OCI-LY7 (cell line): ENCODE data around the gene PLCL1. TPM values are rescaled to one million over a fixed set of nuclear protein-coding genes. Genes with fewer than 3 reads are reported as not detected.

ENCODE experiments used
- BruUV-seq: library from RNA; stranded (reverse); fragments of 400-500 nt; replicated peaks from 2 replicates; lab custom pipeline; 2021; lab: Mats Ljungman, UMichigan
- CTCF ChIA-PET: fragments of 300-600 bp; sonication (Branson Sonifier 250); formaldehyde crosslinking; loops from one replicate; lab custom pipeline; 2022; ENCODE audit warnings: antibody characterized with exemption; ENCODE audit not compliant: unreplicated experiment; lab: Charles Lee
- POLR2A ChIA-PET: fragments of 300-600 bp; sonication (Branson Sonifier 250); formaldehyde crosslinking; loops from one replicate; lab custom pipeline; 2022; ENCODE audit warnings: antibody characterized with exemption; lab: Charles Lee
- DNase-seq: peaks from one replicate; pipeline ENCODE4 v3.0.0-alpha.2; 2015; ENCODE audit warnings: low spot score
- H2AFZ ChIP-seq: fragments of 200-600 bp; sonication (generic), shearing (Covaris generic); 2 replicates; pipeline ENCODE4 v1.6.1; 2014; ENCODE audit warnings: mild to moderate bottlenecking, antibody characterized with exemption, low read length, moderate library complexity
- H3K27ac ChIP-seq: fragments of 200-600 bp; sonication (generic); 2 replicates; pipeline ENCODE4 v1.5.1; 2014; ENCODE audit warnings: mixed run types, low read depth, mild to moderate bottlenecking, moderate library complexity, low read length, inconsistent platforms; ENCODE audit not compliant: poor library complexity, severe bottlenecking
- H3K36me3 ChIP-seq: fragments of 200-600 bp; sonication (generic); 2 replicates; pipeline ENCODE4 v1.6.1; 2014; ENCODE audit warnings: mild to moderate bottlenecking, antibody characterized with exemption, low read length, moderate library complexity, mixed read lengths; ENCODE audit not compliant: insufficient read depth
- H3K4me1 ChIP-seq: fragments of 200-600 bp; sonication (generic); 2 replicates; pipeline ENCODE4 v1.5.1; 2014; ENCODE audit warnings: mild to moderate bottlenecking, low read length; ENCODE audit not compliant: insufficient read depth, poor library complexity, severe bottlenecking
- H3K4me2 ChIP-seq: fragments of 200-600 bp; sonication (generic); 2 replicates; pipeline ENCODE4 v1.6.1; 2014; ENCODE audit warnings: mild to moderate bottlenecking, low read length
- H3K4me3 ChIP-seq: fragments of 200-600 bp; sonication (generic); 2 replicates; pipeline ENCODE4 v1.5.1; 2014; ENCODE audit warnings: mild to moderate bottlenecking, low read depth, low read length; ENCODE audit not compliant: poor library complexity, severe bottlenecking
- H3K79me2 ChIP-seq: fragments of 200-600 bp; sonication (generic); 2 replicates; pipeline ENCODE4 v1.6.1; 2016; ENCODE audit warnings: low read depth, mild to moderate bottlenecking, low read length, moderate library complexity, mixed read lengths; ENCODE audit not compliant: insufficient read depth
- H3K9me2 ChIP-seq: fragments of 200-600 bp; sonication (generic); 2 replicates; pipeline ENCODE4 v1.6.1; 2016; ENCODE audit warnings: mild to moderate bottlenecking, low read length, mixed read lengths; ENCODE audit not compliant: insufficient read depth
- H3K9me3 ChIP-seq: fragments of 200-600 bp; sonication (generic); 2 replicates; pipeline ENCODE4 v1.6.1; 2014; ENCODE audit warnings: mild to moderate bottlenecking, mixed run types, low read length, mixed read lengths
- H4K20me1 ChIP-seq: fragments of 200-600 bp; sonication (generic); 2 replicates; pipeline ENCODE4 v1.6.1; 2014; ENCODE audit warnings: mild to moderate bottlenecking, antibody characterized with exemption, low read length, moderate library complexity, mixed read lengths; ENCODE audit not compliant: insufficient read depth
- CTCF ChIP-seq: fragments of 200-600 bp; sonication (generic); conservative IDR thresholded peaks from 2 replicates; pipeline ENCODE4 v1.5.1; 2014; ENCODE audit warnings: mild to moderate bottlenecking, antibody characterized with exemption, low read length, moderate library complexity, mixed read lengths
- EZH2phosphoT487 ChIP-seq: fragments of 200-600 bp; sonication (generic); IDR thresholded peaks from 2 replicates; pipeline ENCODE4 v1.6.1; 2018; ENCODE audit warnings: low read depth, borderline replicate concordance, mild to moderate bottlenecking, mixed run types, antibody characterized with exemption, low read length, moderate library complexity, mixed read lengths
- intact Hi-C: fragments of 100-400 bp; cut with micrococcal nuclease; formaldehyde crosslinking; loops from one replicate; pipeline ENCODE4 v1.10.0; 2022; ENCODE audit not compliant: unreplicated experiment
- total RNA-seq, 2 experiments: library from RNA; depleted of rRNA in 1 of 2; stranded (reverse); fragments of >200 nt in 1 of 2; shearing (Covaris generic) in 1 of 2; gene quantifications; 2 replicates each; pipeline ENCODE4 v1.2.3, GENCODE V29; 2014 to 2022

The PLCL1 gene
- total RNA-seq, 2 experiments from 2014 or later = 0.03 TPM; not detected in 1

GRCh38 chr2:197891897-197892442 lies 87.6 kb downstream of the PLCL1 start:
- DNase-seq = no peak
- intact Hi-C loops = no loop called here
- Histone ChIP-seq H3K9me3 (no peaks in the 10 kb centered on the region), H3K9me2 (no peaks in the 10 kb centered on the region), H3K79me2 (no peaks in the 10 kb centered on the region), H2AFZ (peak overlapping the region; percentile 10; the same call in 1 of the 2 replicates), H3K27ac (no peak overlapping the region), H3K36me3 (no peaks in the 10 kb centered on the region), H3K4me1 (no peaks in the 10 kb centered on the region), H3K4me3 (no peak overlapping the region), H3K4me2 (no peak overlapping the region), H4K20me1 (no peaks in the 10 kb centered on the region)
- no TSS peak for BruUV-seq
- TF ChIP-seq CTCF = no peak
- POLR2A ChIA-PET = interaction anchor here (0.6 to 1.4 kb wide), 4 partner anchors 9 to 1103 kb away, joined by 3 read pairs; no protein-coding TSS in a partner anchor
- CTCF ChIA-PET = no interaction called here

GRCh38 chr2:197893403-197894177 lies 89.2 kb downstream of the PLCL1 start:
- H3K4me3 ChIP-seq = no peak overlapping the region
- no peaks in the 10 kb centered on the region for H4K20me1 ChIP-seq
- DNase-seq = no peak
- no peaks in the 10 kb centered on the region for H3K9me2 ChIP-seq
- no peak for TF ChIP-seq EZH2phosphoT487
- TF ChIP-seq CTCF = no peak
- BruUV-seq = no TSS peak
- no peaks in the 10 kb centered on the region for H3K9me3 ChIP-seq
- no peaks in the 10 kb centered on the region for H3K36me3 ChIP-seq
- CTCF ChIA-PET = no interaction called here
- H3K4me1 ChIP-seq = no peaks in the 10 kb centered on the region
- H3K79me2 ChIP-seq = no peaks in the 10 kb centered on the region
- H3K27ac ChIP-seq = no peak overlapping the region
- intact Hi-C loops = no loop called here
- no peak overlapping the region for H3K4me2 ChIP-seq
- POLR2A ChIA-PET = interaction anchor here (0.6 kb wide), 2 partner anchors 92 to 178 kb away, joined by 3 to 6 read pairs; no protein-coding TSS in a partner anchor
- H2AFZ ChIP-seq = no peak overlapping the region

GRCh38 chr2:197894751-197895274 lies 90.4 kb downstream of the PLCL1 start:
- BruUV-seq = no TSS peak
- no peaks in the 10 kb centered on the region for H4K20me1 ChIP-seq
- no peaks in the 10 kb centered on the region for H3K79me2 ChIP-seq
- H3K4me2 ChIP-seq = no peak overlapping the region
- no peak overlapping the region for H3K27ac ChIP-seq
- POLR2A ChIA-PET = no interaction called here
- no peak overlapping the region for H2AFZ ChIP-seq
- H3K9me2 ChIP-seq = no peaks in the 10 kb centered on the region
- intact Hi-C loops = no loop called here
- H3K4me1 ChIP-seq = no peaks in the 10 kb centered on the region
- H3K9me3 ChIP-seq = no peaks in the 10 kb centered on the region
- no peaks in the 10 kb centered on the region for H3K36me3 ChIP-seq
- no peak for DNase-seq
- CTCF ChIA-PET = no interaction called here
- TF ChIP-seq CTCF (no peak), EZH2phosphoT487 (no peak)
- no peak overlapping the region for H3K4me3 ChIP-seq
